GM12878 (cell line): Measurements from ENCODE around the gene CTDP1. TPM values are rescaled to one million over a fixed set of nuclear protein-coding genes. Genes with fewer than 3 reads are reported as not detected.

ENCODE experiments used
- ATAC-seq: fragments of 200-7000 bp; cut with Tn5 transposase; 3 replicates; pipeline ENCODE4 v1.9.1; 2020; ENCODE audit warnings: mild to moderate bottlenecking, moderate library complexity
- BruUV-seq: library from RNA; stranded (reverse); fragments of 400-500 nt; replicated peaks from 2 replicates; lab custom pipeline; 2021; lab: Mats Ljungman, UMichigan
- CTCF ChIA-PET: fragments of 300-600 bp; sonication (Branson Sonifier 250); formaldehyde crosslinking; extraction: SDS; loops from one replicate; lab custom pipeline; 2021; ENCODE audit warnings: inconsistent platforms; lab: Yijun Ruan, JAX
- POLR2A ChIA-PET: fragments of 350-600 bp; formaldehyde crosslinking; extraction: SDS; loops from one replicate; lab custom pipeline; 2021; ENCODE audit warnings: inconsistent platforms; lab: Charles Lee
- RAD21 ChIA-PET: fragments of 300-600 bp; sonication (Branson Sonifier 250); formaldehyde crosslinking; loops from one replicate; lab custom pipeline; 2023; ENCODE audit warnings: antibody characterized with exemption; ENCODE audit not compliant: unreplicated experiment; lab: Charles Lee
- SMC1A ChIA-PET: fragments of 300-600 bp; sonication (Branson Sonifier 250); formaldehyde crosslinking; loops from one replicate; lab custom pipeline; 2023; ENCODE audit not compliant: unreplicated experiment, uncharacterized antibody; lab: Charles Lee
- DNase-seq: peaks from one replicate; pipeline ENCODE4 v3.0.0-alpha.2; 2011; ENCODE audit warnings: low read depth, low spot score
- FAIRE-seq: peaks from 3 replicates; lab custom pipeline; 2011; peaks lifted over from hg19 to GRCh38; lab: Jason Lieb, UNC
- H2AFZ ChIP-seq: 2 replicates; pipeline ENCODE4 v1.6.0; 2011; ENCODE audit warnings: low read depth, low read length, control low read depth; ENCODE audit not compliant: control insufficient read depth
- H3K27ac ChIP-seq: 2 replicates; pipeline ENCODE4 v1.5.1; 2011; ENCODE audit warnings: control low read depth; ENCODE audit not compliant: control insufficient read depth, insufficient read depth
- H3K27me3 ChIP-seq, 2 experiments: replicated peaks in 1 of 2; 2 replicates each; pipeline versions ENCODE4 v1.6.0 to v1.6.1; 2011; ENCODE audit warnings: low read length in 1 of 2; ENCODE audit not compliant: control insufficient read depth in 2 of 2, insufficient read depth in 2 of 2
- H3K36me3 ChIP-seq, 2 experiments: 2 replicates each; pipeline ENCODE4 v1.5.1; 2011; ENCODE audit warnings: low read length in 1 of 2; ENCODE audit not compliant: control insufficient read depth in 2 of 2, insufficient read depth in 2 of 2
- H3K4me1 ChIP-seq: 2 replicates; pipeline ENCODE4 v1.6.1; 2011; ENCODE audit warnings: mild to moderate bottlenecking, low read length, moderate library complexity, mixed read lengths; ENCODE audit not compliant: control insufficient read depth, insufficient read depth
- H3K4me2 ChIP-seq: 2 replicates; pipeline ENCODE4 v1.6.0; 2011; ENCODE audit warnings: control low read depth; ENCODE audit not compliant: control insufficient read depth, insufficient read depth
- H3K4me3 ChIP-seq: fragments of 200-600 bp; sonication (generic); 2 replicates; pipeline ENCODE4 v1.5.1; 2016
- H3K79me2 ChIP-seq: 2 replicates; pipeline ENCODE4 v1.6.0; 2011; ENCODE audit warnings: low read length; ENCODE audit not compliant: control insufficient read depth, insufficient read depth
- H3K9ac ChIP-seq: 2 replicates; pipeline ENCODE4 v1.8.0; 2011; ENCODE audit warnings: low read length, control low read depth, mixed read lengths; ENCODE audit not compliant: control insufficient read depth, insufficient read depth
- H3K9me3 ChIP-seq: replicated peaks from 3 replicates; pipeline ENCODE4 v1.5.1; 2011; ENCODE audit warnings: mild to moderate bottlenecking, low read length; ENCODE audit not compliant: control insufficient read depth, insufficient read depth
- H4K20me1 ChIP-seq: 2 replicates; pipeline ENCODE4 v1.6.0; 2011; ENCODE audit not compliant: control insufficient read depth, insufficient read depth
- BCL11A ChIP-seq: IDR thresholded peaks from 2 replicates; pipeline ENCODE4 v1.6.1; 2011; ENCODE audit warnings: low read depth, low read length
- BRCA1 ChIP-seq: IDR thresholded peaks from 2 replicates; pipeline ENCODE4 v1.6.1; 2011; ENCODE audit warnings: low read depth, low read length, improper control_type of control experiment
- CBX3 ChIP-seq: fragments of 200-600 bp; sonication (generic); IDR thresholded peaks from 2 replicates; pipeline ENCODE4 v1.6.1; 2016; ENCODE audit warnings: low read depth, borderline replicate concordance
- CHD4 ChIP-seq: fragments of 200-600 bp; sonication (generic); IDR thresholded peaks from 2 replicates; pipeline ENCODE4 v1.6.1; 2016; ENCODE audit warnings: mild to moderate bottlenecking
- CREB1 ChIP-seq: IDR thresholded peaks from 2 replicates; pipeline ENCODE4 v1.6.1; 2012; ENCODE audit warnings: low read depth, mild to moderate bottlenecking, inconsistent platforms
- GABPA ChIP-seq: IDR thresholded peaks from 2 replicates; pipeline ENCODE4 v1.6.1; 2014; ENCODE audit warnings: antibody characterized with exemption, low read depth, mild to moderate bottlenecking, inconsistent platforms
- HCFC1 ChIP-seq: fragments of 150-350 bp; IDR thresholded peaks from 2 replicates; pipeline ENCODE4 v1.6.1; 2014; ENCODE audit warnings: low read length
- IRF4 ChIP-seq: IDR thresholded peaks from 2 replicates; pipeline ENCODE4 v1.6.1; 2011; ENCODE audit warnings: low read depth, low read length
- JUNB ChIP-seq: IDR thresholded peaks from 2 replicates; pipeline ENCODE4 v1.6.1; 2016; ENCODE audit warnings: antibody characterized with exemption, mild to moderate bottlenecking
- JUND ChIP-seq: IDR thresholded peaks from 2 replicates; pipeline ENCODE4 v1.6.1; 2012; ENCODE audit warnings: low read depth, mild to moderate bottlenecking, low read length, improper control_type of control experiment, moderate library complexity
- MYB ChIP-seq: fragments of 150-350 bp; IDR thresholded peaks from 2 replicates; pipeline ENCODE4 v1.6.1; 2014; ENCODE audit warnings: mild to moderate bottlenecking, low read depth, low read length, borderline replicate concordance
- NR2C1 ChIP-seq: fragments of 450-650 bp; IDR thresholded peaks from 2 replicates; pipeline ENCODE4 v1.6.1; 2017; ENCODE audit warnings: antibody characterized with exemption, mild to moderate bottlenecking, moderate library complexity
- NRF1 ChIP-seq: conservative IDR thresholded peaks from 2 replicates; pipeline ENCODE4 v1.6.1; 2011; ENCODE audit warnings: mild to moderate bottlenecking, low read depth, low read length, improper control_type of control experiment
- PML ChIP-seq: IDR thresholded peaks from 2 replicates; pipeline ENCODE4 v1.6.1; 2012; ENCODE audit warnings: low read length, inconsistent platforms
- SMAD1 ChIP-seq: fragments of 450-650 bp; IDR thresholded peaks from 2 replicates; pipeline ENCODE4 v1.6.1; 2018; ENCODE audit warnings: mild to moderate bottlenecking, low read depth; ENCODE audit not compliant: partially characterized antibody
- ZNF384 ChIP-seq: IDR thresholded peaks from 2 replicates; pipeline ENCODE4 v1.6.1; 2012; ENCODE audit warnings: low read depth, mild to moderate bottlenecking, low read length, improper control_type of control experiment, borderline replicate concordance
- ZSCAN29 ChIP-seq: fragments of 450-650 bp; IDR thresholded peaks from 2 replicates; pipeline ENCODE4 v1.6.1; 2017; ENCODE audit warnings: mild to moderate bottlenecking, moderate library complexity
- WGBS: methylation state at CpG from one replicate; pipeline ENCODE4 v1.1.6; 2016; ENCODE audit warnings: low lambda C conversion rate; ENCODE audit not compliant: insufficient replicate concordance, insufficient coverage; ENCODE audit errors: missing lambda C conversion rate; 5-methylcytosine and 5-hydroxymethylcytosine counted together
- in situ Hi-C: fragments of 300-500 bp; cut with MboI; formaldehyde crosslinking; loops from 9 replicates; pipeline ENCODE4 v1.14.3; 2018; ENCODE audit warnings: mixed read lengths
- intact Hi-C: fragments of 100-400 bp; cut with micrococcal nuclease; formaldehyde crosslinking; loops from one replicate; pipeline ENCODE4 v1.14.2; 2022; ENCODE audit not compliant: unreplicated experiment
- polyA plus RNA-seq, 11 experiments: library from polyadenylated mRNA; depleted of rRNA in 4 of 11; unstranded in 6 of 11; stranded (reverse) in 5 of 11; fragments of >200 nt; fragmentation: Nextera tagmentation in 4 of 11; fragmentation: Illumina TruSeq in 1 of 11; extraction: Ambion mirVana in 4 of 11; extraction: Trizol in 1 of 11; gene quantifications; 1 replicate in 1 of 11; 2 replicates in 10 of 11; pipeline versions ENCODE4 v1.2.1 to v1.2.3, GENCODE V29; 2011 to 2016; ENCODE audit warnings: inconsistent platforms in 2 of 11, missing spikeins in 2 of 11, low read depth in 1 of 11
- total RNA-seq, 4 experiments: library from RNA; depleted of rRNA in 3 of 4; stranded (reverse); fragments of >200 nt in 3 of 4; fragmentation: Illumina TruSeq in 1 of 4; extraction: Trizol in 1 of 4; gene quantifications; 2 replicates each; pipeline versions ENCODE4 v1.2.1 to v1.2.3, GENCODE V29; 2013 to 2021
- TF ChIP-seq, protein P1 (sequence below): IDR thresholded peaks from 2 replicates; pipeline ENCODE4 v1.6.1; 2012; ENCODE audit warnings: low read depth, low read length, improper control_type of control experiment
- TF ChIP-seq, protein P2 (sequence below): fragments of 450-650 bp; IDR thresholded peaks from 2 replicates; pipeline ENCODE4 v1.6.1; 2017; ENCODE audit warnings: borderline replicate concordance
- TF ChIP-seq, protein P3 (sequence below), 3 experiments: IDR thresholded peaks in 2 of 3; conservative IDR thresholded peaks in 1 of 3; 2 replicates each; pipeline ENCODE4 v1.5.1; 2011; ENCODE audit warnings: low read depth in 3 of 3, low read length in 3 of 3, mild to moderate bottlenecking in 3 of 3, control low read depth in 2 of 3, moderate library complexity in 2 of 3, inconsistent platforms in 1 of 3, mixed read lengths in 1 of 3; ENCODE audit not compliant: control insufficient read depth in 2 of 3, insufficient read depth in 1 of 3; ENCODE audit errors: extremely low read depth in 1 of 3

The CTDP1 gene
- total and polyA plus RNA-seq, 10 of the 15 experiments (the other 5 are each of a cell fraction or from before 2014, with no cell fraction given), result 0.32 to 31.3 (median 8.8) TPM

DNA sequence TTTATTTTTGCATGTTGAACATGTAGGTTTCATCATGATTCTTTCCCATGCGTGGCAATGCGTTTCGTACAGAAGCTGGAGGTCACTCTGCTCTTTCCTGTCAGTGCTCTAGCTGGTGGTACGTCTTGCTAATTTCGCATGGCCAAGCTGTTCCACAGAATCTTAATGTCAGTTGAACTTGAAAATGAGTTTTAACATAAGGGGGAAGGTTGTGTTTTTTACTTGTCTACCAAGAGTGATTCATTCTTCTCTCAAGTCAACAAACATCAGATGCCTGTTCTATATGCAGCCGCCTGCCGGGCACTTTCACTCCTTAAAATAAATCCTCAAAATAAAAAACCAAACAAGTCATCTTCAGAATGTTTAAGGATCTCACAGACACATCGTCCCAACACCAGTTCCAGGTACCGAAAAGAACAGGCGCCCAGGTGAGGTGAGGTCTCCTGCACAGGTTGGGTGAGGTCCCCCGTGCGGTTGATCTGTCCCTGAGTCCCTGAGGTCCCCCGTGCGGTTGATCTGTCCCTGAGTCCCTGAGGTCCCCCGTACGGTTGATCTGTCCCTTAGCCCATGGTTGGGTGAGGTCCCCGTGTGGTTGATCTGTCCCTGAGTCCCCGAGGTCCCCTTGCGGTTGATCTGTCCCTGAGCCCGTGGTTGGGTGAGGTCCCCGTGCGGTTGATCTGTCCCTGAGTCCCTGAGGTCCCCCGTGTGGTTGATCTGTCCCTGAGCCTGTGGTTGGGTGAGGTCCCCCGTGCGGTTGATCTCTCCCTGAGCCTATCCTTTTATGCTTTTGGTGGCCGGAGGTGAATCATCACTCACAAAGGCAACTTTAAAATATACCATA, 61.1 kb downstream of the CTDP1 start (continued):
- TF ChIP-seq, protein P1, sequence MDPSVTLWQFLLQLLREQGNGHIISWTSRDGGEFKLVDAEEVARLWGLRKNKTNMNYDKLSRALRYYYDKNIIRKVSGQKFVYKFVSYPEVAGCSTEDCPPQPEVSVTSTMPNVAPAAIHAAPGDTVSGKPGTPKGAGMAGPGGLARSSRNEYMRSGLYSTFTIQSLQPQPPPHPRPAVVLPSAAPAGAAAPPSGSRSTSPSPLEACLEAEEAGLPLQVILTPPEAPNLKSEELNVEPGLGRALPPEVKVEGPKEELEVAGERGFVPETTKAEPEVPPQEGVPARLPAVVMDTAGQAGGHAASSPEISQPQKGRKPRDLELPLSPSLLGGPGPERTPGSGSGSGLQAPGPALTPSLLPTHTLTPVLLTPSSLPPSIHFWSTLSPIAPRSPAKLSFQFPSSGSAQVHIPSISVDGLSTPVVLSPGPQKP, result no peak
- TF ChIP-seq IRF4 (no peak), ZSCAN29 (no peak), PML (no peak), JUND (no peak), CREB1 (no peak), NRF1 (no peak), BRCA1 (no peak), NR2C1 (no peak)
- TF ChIP-seq, all 136 proteins: peak for 0

DNA sequence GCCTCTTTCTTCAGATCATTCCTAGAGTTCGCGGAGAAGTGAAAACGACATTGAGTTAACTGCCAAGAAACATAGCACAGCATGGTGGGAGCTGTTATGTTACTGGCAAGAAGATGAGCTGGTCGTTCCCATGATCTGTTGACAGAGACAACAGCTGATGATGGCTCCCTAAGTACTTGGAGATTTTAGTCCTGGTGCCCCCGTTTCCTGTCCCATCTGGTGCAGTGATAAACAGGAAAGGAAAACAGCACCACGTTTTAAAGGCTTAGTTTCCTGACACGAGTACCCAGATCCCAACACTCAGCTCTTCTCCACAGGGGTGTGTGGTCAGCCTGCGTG, 61.7 kb downstream of the CTDP1 start:
- H3K36me3 ChIP-seq, result peaks cover 16 to 17% of the 10 kb centered on the region in 2 experiments; a peak in 3 of 4 replicates
- H3K4me3 ChIP-seq, result no peak overlapping the region
- H2AFZ ChIP-seq, result no peak overlapping the region
- no TSS peak for BruUV-seq
- H3K27me3 ChIP-seq, result no peaks in the 10 kb centered on the region
- no peak for ATAC-seq
- H3K79me2 ChIP-seq, result no peaks in the 10 kb centered on the region
- H3K9ac ChIP-seq, result no peak overlapping the region
- FAIRE-seq, result no peak
- intact Hi-C loops, result no loop called here
- WGBS, result 84% methylated on average over 8 of the region's 8 CpGs
- no peaks in the 10 kb centered on the region; the same call in 1 of the 2 replicates for H4K20me1 ChIP-seq
- DNase-seq, result no peak
- CTCF ChIA-PET, result no interaction called here
- H3K27ac ChIP-seq, result no peak overlapping the region
- RAD21 ChIA-PET, result no interaction called here
- no peaks in the 10 kb centered on the region for H3K9me3 ChIP-seq
- no peak overlapping the region for H3K4me2 ChIP-seq
- in situ Hi-C loops, result no loop called here
- SMC1A ChIA-PET, result no interaction called here
- POLR2A ChIA-PET, result no interaction called here
- H3K4me1 ChIP-seq, result no peaks in the 10 kb centered on the region
- TF ChIP-seq ZNF384, result no peak
- no peak for TF ChIP-seq CHD4
- no peak for TF ChIP-seq BCL11A
- TF ChIP-seq GABPA, result no peak
- TF ChIP-seq CBX3, result no peak
- no peak for TF ChIP-seq MYB
- no peak for TF ChIP-seq JUNB
- no peak for TF ChIP-seq SMAD1
- TF ChIP-seq, protein P2, sequence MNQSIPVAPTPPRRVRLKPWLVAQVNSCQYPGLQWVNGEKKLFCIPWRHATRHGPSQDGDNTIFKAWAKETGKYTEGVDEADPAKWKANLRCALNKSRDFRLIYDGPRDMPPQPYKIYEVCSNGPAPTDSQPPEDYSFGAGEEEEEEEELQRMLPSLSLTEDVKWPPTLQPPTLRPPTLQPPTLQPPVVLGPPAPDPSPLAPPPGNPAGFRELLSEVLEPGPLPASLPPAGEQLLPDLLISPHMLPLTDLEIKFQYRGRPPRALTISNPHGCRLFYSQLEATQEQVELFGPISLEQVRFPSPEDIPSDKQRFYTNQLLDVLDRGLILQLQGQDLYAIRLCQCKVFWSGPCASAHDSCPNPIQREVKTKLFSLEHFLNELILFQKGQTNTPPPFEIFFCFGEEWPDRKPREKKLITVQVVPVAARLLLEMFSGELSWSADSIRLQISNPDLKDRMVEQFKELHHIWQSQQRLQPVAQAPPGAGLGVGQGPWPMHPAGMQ, result no peak
- TF ChIP-seq HCFC1, result no peak
- TF ChIP-seq, protein P3, sequence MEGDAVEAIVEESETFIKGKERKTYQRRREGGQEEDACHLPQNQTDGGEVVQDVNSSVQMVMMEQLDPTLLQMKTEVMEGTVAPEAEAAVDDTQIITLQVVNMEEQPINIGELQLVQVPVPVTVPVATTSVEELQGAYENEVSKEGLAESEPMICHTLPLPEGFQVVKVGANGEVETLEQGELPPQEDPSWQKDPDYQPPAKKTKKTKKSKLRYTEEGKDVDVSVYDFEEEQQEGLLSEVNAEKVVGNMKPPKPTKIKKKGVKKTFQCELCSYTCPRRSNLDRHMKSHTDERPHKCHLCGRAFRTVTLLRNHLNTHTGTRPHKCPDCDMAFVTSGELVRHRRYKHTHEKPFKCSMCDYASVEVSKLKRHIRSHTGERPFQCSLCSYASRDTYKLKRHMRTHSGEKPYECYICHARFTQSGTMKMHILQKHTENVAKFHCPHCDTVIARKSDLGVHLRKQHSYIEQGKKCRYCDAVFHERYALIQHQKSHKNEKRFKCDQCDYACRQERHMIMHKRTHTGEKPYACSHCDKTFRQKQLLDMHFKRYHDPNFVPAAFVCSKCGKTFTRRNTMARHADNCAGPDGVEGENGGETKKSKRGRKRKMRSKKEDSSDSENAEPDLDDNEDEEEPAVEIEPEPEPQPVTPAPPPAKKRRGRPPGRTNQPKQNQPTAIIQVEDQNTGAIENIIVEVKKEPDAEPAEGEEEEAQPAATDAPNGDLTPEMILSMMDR (IDR thresholded peaks at IDR 0.05 in 2 of 3, conservative IDR thresholded peaks at IDR 0.05 in 1 of 3; ENCODE audit: control insufficient read depth in 2 of 3, extremely low read depth in 1 of 3, insufficient read depth in 1 of 3, low read depth in 3 of 3, low read length in 3 of 3), result no peak
